Skeletal muscle tissue (tissue), 4 donors: ENCODE measurements around the gene CCDC188. TPM values are rescaled to one million over a fixed set of nuclear protein-coding genes. Genes with fewer than 3 reads are reported as not detected.

Experiments
- H3K27ac ChIP-seq: one replicate; pipeline ENCODE4 v1.7.0; 2013; ENCODE audit warnings: mild to moderate bottlenecking, low read depth, low read length, inconsistent platforms
- H3K27me3 ChIP-seq, 3 donors: one replicate each; pipeline ENCODE4 v1.7.0; 2013; ENCODE audit warnings: low read length in 3 of 3; ENCODE audit not compliant: control insufficient read depth in 3 of 3, insufficient read depth in 3 of 3
- H3K36me3 ChIP-seq, 3 donors: one replicate each; pipeline ENCODE4 v1.7.0; 2013; ENCODE audit warnings: low read length in 3 of 3; ENCODE audit not compliant: control insufficient read depth in 3 of 3, insufficient read depth in 3 of 3
- H3K4me1 ChIP-seq, 3 donors: one replicate each; pipeline ENCODE4 v1.7.0; 2013; ENCODE audit warnings: low read length in 3 of 3, mild to moderate bottlenecking in 3 of 3; ENCODE audit not compliant: control insufficient read depth in 3 of 3, insufficient read depth in 3 of 3
- H3K4me3 ChIP-seq, 3 donors: one replicate each; pipeline ENCODE4 v1.7.0; 2013; ENCODE audit warnings: low read length in 3 of 3
- H3K9ac ChIP-seq, 3 donors: one replicate each; pipeline ENCODE4 v1.7.0; 2013; ENCODE audit warnings: low read length in 3 of 3, mild to moderate bottlenecking in 3 of 3, moderate library complexity in 2 of 3, low read depth in 1 of 3
- H3K9me3 ChIP-seq, 3 donors: one replicate each; pipeline ENCODE4 v1.7.0; 2013; ENCODE audit warnings: low read length in 3 of 3; ENCODE audit not compliant: control insufficient read depth in 3 of 3
- total RNA-seq: library from RNA; depleted of rRNA; stranded (reverse); fragments of >200 nt; gene quantifications from one replicate; pipeline ENCODE4 v1.2.3, GENCODE V29; 2014
- donor health status: Osteomylitis.

CCDC188 gene
- total RNA-seq, 1 donor from 2014 or later, result not detected

- Histone ChIP-seq H3K9ac (no peak overlapping the region), H3K27me3 (no peaks in the 10 kb centered on the region), H3K4me3 (no peak overlapping the region), H3K27ac (no peak overlapping the region), H3K4me1 (no peaks in the 10 kb centered on the region), H3K9me3 (no peaks in the 10 kb centered on the region), H3K36me3 (no peaks in the 10 kb centered on the region)
Observed at GRCh38 chr22:20192972-20193760, 42.3 kb upstream of the CCDC188 start.

DNA sequence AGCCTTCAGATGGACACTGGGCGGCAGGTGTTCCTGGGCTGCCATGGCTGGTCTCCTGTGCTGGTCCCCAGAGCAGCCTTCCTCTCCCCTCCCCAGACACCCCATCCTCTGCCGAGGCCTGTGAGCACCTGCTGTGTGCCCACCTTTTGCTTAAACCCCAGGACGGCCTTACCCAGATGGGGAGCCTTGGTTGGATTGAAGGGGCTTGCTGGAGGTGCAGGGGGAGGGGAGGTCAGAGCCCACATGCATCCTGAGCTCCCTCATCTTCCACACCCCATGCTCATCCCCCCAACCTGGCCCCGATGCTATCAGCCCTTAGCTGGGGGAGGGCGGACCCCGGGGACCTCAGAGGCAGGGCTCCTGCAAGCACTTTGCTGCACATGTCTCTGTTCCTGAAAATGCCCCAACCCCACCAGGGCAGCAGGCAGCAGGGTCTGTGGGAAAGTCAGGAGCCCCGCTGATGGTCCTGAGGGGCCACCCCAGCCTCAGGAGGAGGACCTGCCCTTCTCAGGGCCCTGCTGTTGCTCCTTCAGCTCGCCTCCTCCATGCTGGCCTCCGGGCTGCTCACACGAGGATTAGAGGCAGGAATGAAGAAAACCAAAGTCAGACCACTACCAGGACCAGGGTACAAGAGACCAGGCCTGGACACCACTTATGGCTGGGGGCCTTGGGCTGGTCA lies 41.6 kb upstream of the CCDC188 start:
- Histone ChIP-seq H3K9me3 (no peaks in the 10 kb centered on the region), H3K4me3 (no peak overlapping the region), H3K4me1 (no peaks in the 10 kb centered on the region), H3K36me3 (no peaks in the 10 kb centered on the region), H3K27me3 (no peaks in the 10 kb centered on the region), H3K27ac (no peak overlapping the region), H3K9ac (no peak overlapping the region)

GRCh38 chr22:20191803-20192202 lies 40.9 kb upstream of the CCDC188 start:
- no peak overlapping the region for H3K4me3 ChIP-seq
- H3K27me3 ChIP-seq, result no peaks in the 10 kb centered on the region
- no peak overlapping the region for H3K9ac ChIP-seq
- no peaks in the 10 kb centered on the region for H3K36me3 ChIP-seq
- no peak overlapping the region for H3K27ac ChIP-seq
- no peaks in the 10 kb centered on the region for H3K9me3 ChIP-seq
- no peaks in the 10 kb centered on the region for H3K4me1 ChIP-seq

DNA sequence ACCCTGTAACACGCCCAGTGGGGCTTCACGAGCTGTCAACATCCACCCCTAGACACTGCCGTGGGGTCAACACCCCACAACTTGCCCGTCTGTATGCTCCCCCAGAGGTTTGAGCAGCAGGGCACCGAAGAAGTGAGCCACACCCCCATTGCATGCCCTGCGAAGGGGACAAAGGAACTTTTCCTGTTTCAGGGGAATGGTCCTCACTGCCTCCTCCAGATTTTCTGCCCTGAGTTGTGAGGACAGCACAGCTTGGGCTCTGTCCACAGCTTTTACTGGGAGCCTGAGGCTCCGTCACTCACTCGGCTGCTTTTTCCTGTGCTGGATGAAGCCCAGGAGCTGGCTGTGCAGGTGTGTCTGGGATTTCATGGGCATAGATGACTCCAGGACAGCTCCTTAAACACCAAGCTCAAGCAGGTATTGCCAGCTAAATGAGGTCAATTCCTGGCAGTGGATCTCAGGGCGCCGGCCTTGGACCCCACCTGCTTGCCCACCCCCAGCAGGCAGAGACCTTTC lies 40.2 kb upstream of the CCDC188 start:
- no peak overlapping the region for H3K27ac ChIP-seq
- H3K4me1 ChIP-seq, result no peaks in the 10 kb centered on the region
- H3K4me3 ChIP-seq, result no peak overlapping the region
- H3K9ac ChIP-seq, result no peak overlapping the region
- H3K36me3 ChIP-seq, result no peaks in the 10 kb centered on the region
- H3K27me3 ChIP-seq, result peaks cover 0 to 6% (median 0%) of the 10 kb centered on the region in 3 donors
- H3K9me3 ChIP-seq, result no peaks in the 10 kb centered on the region

- no peak overlapping the region for H3K27ac ChIP-seq
- H3K4me1 ChIP-seq, result no peaks in the 10 kb centered on the region
- no peak overlapping the region for H3K9ac ChIP-seq
- H3K4me3 ChIP-seq, result no peak overlapping the region
- H3K36me3 ChIP-seq, result no peaks in the 10 kb centered on the region
- no peaks in the 10 kb centered on the region for H3K9me3 ChIP-seq
- H3K27me3 ChIP-seq, result peaks cover 0 to 9% (median 4%) of the 10 kb centered on the region in 3 donors
Observed at GRCh38 chr22:20188567-20188877, 37.7 kb upstream of the CCDC188 start.

- H3K4me1 ChIP-seq, result no peaks in the 10 kb centered on the region
- H3K36me3 ChIP-seq, result no peaks in the 10 kb centered on the region
- no peak overlapping the region for H3K4me3 ChIP-seq
- no peak overlapping the region for H3K27ac ChIP-seq
- peaks cover 0 to 9% (median 4%) of the 10 kb centered on the region in 3 donors for H3K27me3 ChIP-seq
- no peak overlapping the region for H3K9ac ChIP-seq
- H3K9me3 ChIP-seq, result no peaks in the 10 kb centered on the region
Observed at GRCh38 chr22:20187777-20188566, 37.1 kb upstream of the CCDC188 start.

- H3K4me3 ChIP-seq, result no peak overlapping the region
- H3K27me3 ChIP-seq, result peaks cover 0 to 9% (median 4%) of the 10 kb centered on the region in 3 donors
- no peak overlapping the region for H3K9ac ChIP-seq
- H3K36me3 ChIP-seq, result no peaks in the 10 kb centered on the region
- no peaks in the 10 kb centered on the region for H3K9me3 ChIP-seq
- no peaks in the 10 kb centered on the region for H3K4me1 ChIP-seq
- no peak overlapping the region for H3K27ac ChIP-seq
Observed at GRCh38 chr22:20186871-20187546, 36.2 kb upstream of the CCDC188 start.

GRCh38 chr22:20186183-20186870 lies 35.5 kb upstream of the CCDC188 start:
- H3K27ac ChIP-seq, result no peak overlapping the region
- H3K4me3 ChIP-seq, result no peak overlapping the region
- H3K4me1 ChIP-seq, result no peaks in the 10 kb centered on the region
- H3K36me3 ChIP-seq, result no peaks in the 10 kb centered on the region
- no peak overlapping the region for H3K9ac ChIP-seq
- H3K9me3 ChIP-seq, result no peaks in the 10 kb centered on the region
- peaks cover 0 to 9% (median 4%) of the 10 kb centered on the region in 3 donors for H3K27me3 ChIP-seq

DNA sequence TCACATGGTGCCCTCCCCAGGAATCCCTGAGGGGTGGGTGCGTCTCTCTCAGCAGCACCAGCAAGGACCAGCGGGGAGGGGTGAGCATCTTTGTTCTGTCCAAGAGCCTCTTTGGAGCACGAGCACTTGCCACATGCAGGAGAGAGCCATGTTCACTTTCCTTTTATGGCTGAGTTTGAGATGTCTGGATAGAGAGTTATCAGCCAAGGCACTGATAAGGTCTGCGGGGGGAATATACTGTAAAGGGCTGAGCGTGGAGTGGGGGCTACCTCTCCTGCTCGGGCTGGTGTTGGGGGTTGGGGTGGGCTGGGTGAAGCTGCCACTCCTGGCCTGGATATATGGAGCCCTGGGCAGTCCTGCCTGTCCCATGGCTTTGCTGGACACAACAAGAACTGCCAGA lies 34.9 kb upstream of the CCDC188 start:
- H3K9me3 ChIP-seq, result no peaks in the 10 kb centered on the region
- H3K9ac ChIP-seq, result no peak overlapping the region
- H3K4me3 ChIP-seq, result no peak overlapping the region
- H3K27ac ChIP-seq, result no peak overlapping the region
- no peaks in the 10 kb centered on the region for H3K36me3 ChIP-seq
- H3K4me1 ChIP-seq, result no peaks in the 10 kb centered on the region
- peaks cover 0 to 9% (median 4%) of the 10 kb centered on the region in 3 donors for H3K27me3 ChIP-seq
